NCI-H2196 treated with DMSO at 0.1 percent for 48 hours (cell line): ENCODE data around the gene RMC1.
"Not testable (repeated sequence)": the region's sequence is repeated elsewhere in the genome, so short reads cannot be mapped to it uniquely, and the experiment has no call there.

ENCODE experiments used
- DNase-seq: peaks from one replicate; lab custom pipeline; 2025; ENCODE audit not compliant: unreplicated experiment; lab: John Stamatoyannopoulos, UW

RMC1 gene

GRCh38 chr18:23503038-23503962 is at the start of gene RMC1:
TSS of gene RMC1 (plus strand) at chr18:23503511. CDS start at chr18:23503619, 108 bp downstream.
- peak; percentile 89 for DNase-seq

- no peak for DNase-seq
Measured at GRCh38 chr18:23453680-23454058, 49.6 kb upstream of the RMC1 start.

- DNase-seq: no peak
Measured at GRCh38 chr18:23456835-23457234, 46.5 kb upstream of the RMC1 start.

GRCh38 chr18:23458830-23459529 is 44.3 kb upstream of the RMC1 start:
- no peak for DNase-seq

- DNase-seq: no peak
Measured at GRCh38 chr18:23459530-23459921, 43.8 kb upstream of the RMC1 start.

GRCh38 chr18:23460285-23461273 is 42.7 kb upstream of the RMC1 start:
- no peak for DNase-seq

GRCh38 chr18:23462876-23463275 is 40.4 kb upstream of the RMC1 start:
- no peak for DNase-seq

GRCh38 chr18:23468753-23469459 is 34.4 kb upstream of the RMC1 start:
- DNase-seq: no peak

GRCh38 chr18:23470620-23471387 is 32.5 kb upstream of the RMC1 start:
- DNase-seq: no peak

GRCh38 chr18:23471486-23471885 is 31.8 kb upstream of the RMC1 start:
- no peak for DNase-seq

GRCh38 chr18:23479829-23480505 is 23.3 kb upstream of the RMC1 start:
- DNase-seq: no peak

GRCh38 chr18:23484561-23485182 is 18.6 kb upstream of the RMC1 start:
- DNase-seq: no peak

GRCh38 chr18:23485386-23485785 is 17.9 kb upstream of the RMC1 start:
- DNase-seq: no peak

- DNase-seq: no peak
Measured at GRCh38 chr18:23487738-23488570, 15.4 kb upstream of the RMC1 start.

- not testable (repeated sequence) for DNase-seq
Measured at GRCh38 chr18:23489586-23489985, 13.7 kb upstream of the RMC1 start.

- DNase-seq: no peak
Measured at GRCh38 chr18:23493654-23494053, 9.7 kb upstream of the RMC1 start.

- DNase-seq: no peak
Measured at GRCh38 chr18:23494992-23495391, 8.3 kb upstream of the RMC1 start.
